Measurements from ENCODE around the gene HES1.

HES1 gene

DNA sequence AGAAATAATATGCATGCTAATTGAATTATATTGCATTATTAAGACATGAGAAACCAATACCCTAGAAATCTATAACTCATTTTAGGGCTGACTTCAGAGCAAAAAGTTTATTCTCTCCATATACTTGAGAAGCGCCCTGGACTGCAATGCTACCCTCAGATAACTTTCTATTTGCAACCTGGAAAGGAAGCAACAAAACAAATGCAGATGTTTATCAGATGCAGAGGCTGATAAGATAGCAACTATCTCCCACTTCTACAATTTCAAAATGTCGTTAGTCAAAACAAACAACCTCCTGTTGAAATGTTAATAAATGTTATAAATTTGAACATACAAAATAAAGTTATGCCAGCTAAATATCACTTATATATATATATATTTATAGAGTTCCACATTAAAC, 34.8 kb downstream of the HES1 start:
- DNase-seq: no peak

GRCh38 chr3:194174406-194174805, 38.5 kb downstream of the HES1 start:
- DNase-seq: no peak

GRCh38 chr3:194174980-194175379, 39.0 kb downstream of the HES1 start:
- DNase-seq: no peak

- DNase-seq: no peak
Observed at GRCh38 chr3:194176274-194176991, 40.5 kb downstream of the HES1 start.

- no peak for DNase-seq
Observed at GRCh38 chr3:194177141-194177540, 41.2 kb downstream of the HES1 start.

DNA sequence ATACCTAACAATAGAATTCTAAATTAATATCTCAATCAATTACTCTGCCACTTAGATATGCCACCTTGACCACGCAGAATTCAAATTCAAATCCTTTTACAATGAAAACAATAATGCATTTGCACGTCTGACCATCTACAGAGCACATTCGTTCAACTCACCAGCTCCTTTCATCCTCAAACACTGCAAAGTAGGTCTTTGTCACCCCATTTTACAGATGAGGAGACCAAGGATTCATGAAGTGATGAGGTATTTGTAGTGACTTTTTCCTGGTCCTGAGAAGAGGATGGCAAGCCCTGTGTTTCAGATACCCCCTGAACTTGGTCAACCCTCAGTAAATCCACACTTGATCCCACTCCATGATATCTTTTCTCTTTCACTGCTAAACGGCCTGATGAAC, 42.2 kb downstream of the HES1 start:
- DNase-seq: no peak

DNA sequence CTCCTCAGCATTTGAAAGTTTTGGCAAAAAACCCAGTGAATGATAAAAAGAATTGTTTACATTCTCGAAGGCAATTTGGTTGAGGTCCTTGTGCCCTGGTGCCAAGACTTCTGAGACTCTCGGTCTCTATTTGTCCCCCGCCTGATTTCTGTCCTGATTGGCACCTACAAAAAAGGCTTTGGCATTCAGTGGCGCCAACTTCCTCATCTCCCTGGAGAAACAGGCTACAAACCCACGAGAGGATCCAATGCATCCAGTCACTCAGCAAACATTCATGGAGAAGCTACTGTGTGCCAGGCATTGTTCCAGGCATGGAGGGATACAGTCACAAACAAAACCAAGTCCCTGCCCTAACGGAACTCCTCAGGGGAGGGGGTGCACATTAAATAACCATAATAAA, 42.7 kb downstream of the HES1 start:
- DNase-seq: no peak

DNA sequence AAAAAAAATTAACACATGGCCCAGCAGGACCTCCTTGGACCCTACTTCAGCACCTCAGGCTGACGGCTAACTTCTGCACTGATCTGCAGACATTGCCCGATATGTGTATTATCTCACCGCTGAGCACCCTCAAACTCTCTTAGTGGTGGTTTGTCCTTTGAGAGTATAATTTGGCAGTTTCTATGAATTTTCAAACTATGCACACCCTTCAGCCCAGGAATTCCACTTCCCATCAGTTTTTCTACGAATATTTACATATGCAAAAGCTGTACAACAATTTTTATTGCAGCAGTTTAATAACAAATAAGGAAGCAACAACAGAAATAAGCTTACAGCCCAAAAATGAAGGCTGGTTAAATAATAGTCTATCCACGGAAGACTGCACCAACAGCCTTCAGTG, 44.6 kb downstream of the HES1 start:
- no peak for DNase-seq

DNA sequence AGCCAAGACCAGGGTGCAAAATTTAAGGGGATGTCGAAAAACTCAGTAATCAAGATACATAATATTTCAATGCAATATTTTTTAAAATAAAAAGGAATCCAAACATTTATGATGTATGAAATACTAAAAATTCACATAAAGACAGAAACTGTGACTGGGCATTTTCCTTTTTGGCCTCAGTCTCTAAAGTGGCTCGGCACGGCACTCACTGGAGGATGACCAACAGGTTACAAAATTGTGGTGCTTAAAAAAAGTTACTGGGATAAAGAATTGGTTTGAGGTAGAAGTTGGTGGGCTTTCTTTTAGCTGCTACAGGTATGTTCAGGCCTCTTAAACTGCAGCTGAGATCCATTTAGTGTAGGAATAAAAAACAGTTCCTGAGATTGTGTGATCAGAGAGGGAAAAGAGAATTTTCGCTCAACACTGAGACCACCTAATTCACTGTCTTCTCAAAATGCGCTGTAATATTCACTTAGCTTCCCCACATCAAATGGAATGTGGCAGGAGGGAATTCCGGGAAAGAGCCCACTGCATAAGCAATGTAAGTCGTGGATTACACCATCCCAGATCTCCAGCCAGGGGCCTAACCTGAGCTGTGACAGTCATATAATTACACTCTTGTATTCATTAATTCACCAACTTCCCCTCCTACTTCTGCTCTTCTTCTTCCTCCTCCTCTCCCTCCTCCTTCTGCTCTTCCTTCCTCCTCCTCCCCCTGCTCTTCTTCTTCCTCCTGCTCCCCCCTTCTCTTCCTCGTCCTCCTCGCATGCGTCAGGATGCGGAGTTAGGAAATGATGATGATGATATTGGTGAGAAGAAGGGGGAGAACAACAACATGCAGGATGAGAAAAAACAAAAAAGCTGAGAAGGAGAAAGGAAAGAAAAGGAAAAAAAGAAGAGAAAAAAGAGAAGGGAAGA, 45.9 kb downstream of the HES1 start:
- DNase-seq: no peak

GRCh38 chr3:194183271-194183670, 47.3 kb downstream of the HES1 start:
- no peak for DNase-seq

- no peak for DNase-seq
Observed at GRCh38 chr3:194184265-194184751, 48.4 kb downstream of the HES1 start.

DNA sequence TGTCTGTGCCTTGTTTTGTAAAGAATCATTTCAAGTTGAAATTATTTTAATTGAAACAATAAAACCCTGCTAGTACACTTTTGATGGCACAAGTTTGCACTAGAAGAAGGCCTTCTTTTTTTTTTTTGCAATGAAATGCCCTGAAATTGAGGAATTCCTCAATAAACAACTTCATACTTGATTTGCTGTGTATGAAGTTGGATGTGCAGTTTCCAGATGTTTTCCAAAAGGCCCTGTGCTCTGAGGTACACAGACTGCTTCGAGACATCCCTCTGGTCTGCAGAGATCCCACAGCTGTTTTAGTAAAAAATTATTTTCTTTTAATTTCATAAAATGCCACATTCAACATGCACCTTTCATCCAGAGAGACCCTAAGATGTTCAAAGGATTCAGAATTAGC, 48.9 kb downstream of the HES1 start:
- DNase-seq: no peak

GRCh38 chr3:194185221-194185620, 49.3 kb downstream of the HES1 start:
- no peak for DNase-seq

GRCh38 chr3:194187233-194187944, 51.4 kb downstream of the HES1 start:
- DNase-seq: peak in 1 of 2 experiments; percentile 22

Data from NCI-H524 (cell line).